Activated naive CD8-positive, alpha-beta T cell treated with anti-CD3 and anti-CD28 coated beads, Interleukin-2, amount 10 ng/mL, durations not matched to agents 7 days and 5 days (primary cell): Measurements from ENCODE around the gene FHIT. TPM values are rescaled to one million over a fixed set of nuclear protein-coding genes. Genes with fewer than 3 reads are reported as not detected.

Experiments used
- ATAC-seq: fragments of 150-1000 bp; cut with Tn5 transposase; one replicate; pipeline ENCODE4 v1.10.0; 2021; ENCODE audit warnings: low read depth, moderate library complexity
- POLR2A ChIA-PET: fragments of 350-600 bp; sonication (Branson Sonifier 250); formaldehyde crosslinking; loops from one replicate; lab custom pipeline; 2021; ENCODE audit warnings: antibody characterized with exemption; lab: Charles Lee
- DNase-seq: peaks from one replicate; pipeline ENCODE4 v3.0.0; 2021
- H3K27ac Mint-ChIP-seq: one replicate; pipeline ENCODE4 v1.8.0; 2022; ENCODE audit warnings: mild to moderate bottlenecking, mixed read lengths
- H3K27me3 Mint-ChIP-seq: one replicate; pipeline ENCODE4 v1.8.0; 2022; ENCODE audit warnings: mild to moderate bottlenecking, moderate library complexity, mixed read lengths
- H3K36me3 Mint-ChIP-seq: one replicate; pipeline ENCODE4 v1.8.0; 2021; ENCODE audit warnings: mild to moderate bottlenecking, mixed read lengths
- H3K4me1 Mint-ChIP-seq: one replicate; pipeline ENCODE4 v1.8.0; 2021; ENCODE audit warnings: mixed read lengths
- H3K4me3 Mint-ChIP-seq: one replicate; pipeline ENCODE4 v1.8.0; 2022; ENCODE audit warnings: mild to moderate bottlenecking, moderate library complexity, mixed read lengths
- H3K9me3 Mint-ChIP-seq: one replicate; pipeline ENCODE4 v1.8.0; 2021; ENCODE audit warnings: mixed read lengths
- total RNA-seq, 2 experiments: library from RNA; stranded (reverse); gene quantifications; one replicate each; pipeline ENCODE4 v1.2.3, GENCODE V29; 2021

Gene FHIT
- total RNA-seq, 2 experiments from 2014 or later, result 3.7 to 5.8 TPM

DNA sequence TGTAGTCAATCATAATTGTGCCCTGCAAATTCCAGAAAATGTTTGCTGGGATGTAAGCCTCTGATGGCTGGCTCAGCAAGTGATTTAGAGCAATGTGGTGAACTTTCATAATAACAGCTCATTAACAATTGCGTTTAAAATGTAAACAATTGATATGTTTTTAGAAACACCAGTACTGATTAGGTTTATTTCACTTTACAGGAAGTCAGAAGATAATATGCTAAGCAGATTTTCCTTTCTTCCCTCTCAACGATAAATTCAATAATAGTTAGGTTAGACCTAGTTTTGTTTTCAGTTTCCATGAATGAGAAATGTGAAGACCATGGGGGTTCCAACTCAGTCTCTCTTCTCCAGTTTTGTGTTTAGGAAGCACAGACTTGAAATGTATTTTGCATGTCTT is 71.0 kb downstream of the FHIT start:
- H3K36me3 Mint-ChIP-seq, result peaks cover 2% of the 10 kb centered on the region

DNA sequence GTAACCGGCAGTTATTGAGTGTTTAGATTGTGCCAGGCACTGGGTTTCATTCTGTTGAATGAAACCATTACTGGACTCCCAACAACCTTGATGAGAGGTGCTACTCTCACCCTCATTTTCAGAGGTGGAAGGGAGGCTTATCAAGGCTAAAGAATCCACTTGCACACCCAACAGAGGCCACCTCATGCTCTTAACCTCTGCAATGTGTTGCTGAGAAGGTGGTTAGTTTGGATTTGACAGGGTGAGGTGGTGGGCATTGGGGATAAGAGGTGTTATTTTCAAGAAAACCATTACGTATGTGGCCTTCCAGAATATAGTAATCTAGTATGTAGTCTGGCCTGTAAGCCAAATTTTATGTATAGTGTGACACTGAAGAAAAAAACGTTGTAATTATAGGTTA is 73.1 kb downstream of the FHIT start:
- H3K27me3 Mint-ChIP-seq, result no peaks in the 10 kb centered on the region
- peaks cover 7% of the 10 kb centered on the region for H3K4me1 Mint-ChIP-seq
- no peak for ATAC-seq

More for the DNA sequence above, 71.0 kb downstream of the FHIT start:
- Mint-ChIP-seq H3K27ac (no peak overlapping the region), H3K27me3 (no peaks in the 10 kb centered on the region), H3K4me1 (peaks cover 9% of the 10 kb centered on the region), H3K9me3 (no peaks in the 10 kb centered on the region), H3K4me3 (no peak overlapping the region)
- POLR2A ChIA-PET, result no interaction called here
- DNase-seq (no peak), ATAC-seq (no peak)

DNA sequence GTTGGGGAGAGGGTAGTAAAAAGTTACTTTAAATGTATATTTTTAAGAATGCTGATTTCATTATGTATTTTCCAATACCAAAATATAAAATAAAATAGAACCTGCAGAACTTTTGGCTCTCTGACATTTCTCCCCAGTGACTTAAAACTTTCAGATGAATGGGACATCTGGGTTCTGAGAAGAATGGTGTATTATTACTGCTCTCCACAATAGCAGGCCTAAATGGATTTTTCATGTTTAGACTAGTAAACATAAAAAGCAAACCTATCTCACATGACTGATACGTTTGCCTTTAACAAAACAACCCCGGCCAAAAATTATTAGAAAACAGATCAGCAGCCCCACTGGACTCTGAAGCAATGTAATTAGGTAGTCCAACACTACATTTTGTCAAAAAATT is 73.8 kb downstream of the FHIT start:
- H3K4me3 Mint-ChIP-seq, result no peak overlapping the region
- ATAC-seq (no peak), DNase-seq (no peak)
- peaks cover 8% of the 10 kb centered on the region for H3K4me1 Mint-ChIP-seq
- no peaks in the 10 kb centered on the region for H3K9me3 Mint-ChIP-seq
- H3K36me3 Mint-ChIP-seq, result peaks cover 2% of the 10 kb centered on the region
- POLR2A ChIA-PET, result no interaction called here
- H3K27me3 Mint-ChIP-seq, result no peaks in the 10 kb centered on the region
- H3K27ac Mint-ChIP-seq, result no peak overlapping the region

More for the DNA sequence above, 73.1 kb downstream of the FHIT start:
- POLR2A ChIA-PET, result no interaction called here
- H3K9me3 Mint-ChIP-seq, result no peaks in the 10 kb centered on the region
- peaks cover 2% of the 10 kb centered on the region for H3K36me3 Mint-ChIP-seq
- H3K4me3 Mint-ChIP-seq, result no peak overlapping the region
- DNase-seq, result no peak
- H3K27ac Mint-ChIP-seq, result no peak overlapping the region

DNA sequence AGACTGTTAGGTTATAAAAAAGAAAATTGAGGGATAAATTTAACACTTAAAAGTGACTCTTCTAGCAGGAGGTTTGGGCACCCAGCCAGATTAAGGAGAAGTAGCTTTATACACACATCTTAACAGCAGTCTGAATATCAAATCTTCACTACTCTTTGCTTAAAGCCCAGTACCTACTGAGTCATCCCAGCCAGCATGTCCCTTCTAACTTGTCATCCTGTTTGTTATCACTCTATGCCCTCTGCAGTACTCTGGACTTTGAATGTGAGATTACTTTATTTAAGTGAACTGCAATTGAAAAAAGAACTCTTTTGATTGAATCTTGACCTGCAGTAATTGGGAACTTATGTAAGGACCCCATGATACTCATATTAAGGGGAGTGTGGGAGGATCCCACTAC is 77.6 kb downstream of the FHIT start:
- DNase-seq (no peak), ATAC-seq (no peak)
- Mint-ChIP-seq H3K27me3 (no peaks in the 10 kb centered on the region), H3K9me3 (no peaks in the 10 kb centered on the region), H3K36me3 (peaks cover 2% of the 10 kb centered on the region), H3K4me1 (peaks cover 3% of the 10 kb centered on the region), H3K4me3 (no peak overlapping the region), H3K27ac (no peak overlapping the region)
- POLR2A ChIA-PET, result no interaction called here

DNA sequence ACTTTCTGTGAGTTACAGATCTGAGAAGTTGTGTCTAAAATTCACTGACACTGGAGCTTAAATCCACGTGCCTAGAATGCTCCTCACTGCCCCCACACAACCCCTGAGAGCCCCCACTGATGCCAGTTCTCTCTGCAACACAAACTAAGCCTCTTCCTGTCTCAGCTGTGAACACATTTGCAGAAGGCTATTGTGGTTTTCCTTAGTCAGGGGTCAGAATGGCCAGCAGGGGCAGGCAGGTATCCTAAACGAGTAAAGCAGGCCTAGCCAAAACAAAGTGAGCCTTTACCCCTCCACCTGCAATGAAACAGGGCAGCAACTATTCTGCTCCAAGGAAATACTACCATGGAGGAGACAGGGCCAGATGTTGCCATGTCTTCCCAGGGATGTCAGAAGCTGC is 78.6 kb downstream of the FHIT start:
- Mint-ChIP-seq H3K4me1 (peaks cover 3% of the 10 kb centered on the region), H3K4me3 (no peak overlapping the region), H3K9me3 (no peaks in the 10 kb centered on the region), H3K27ac (no peak overlapping the region), H3K27me3 (no peaks in the 10 kb centered on the region), H3K36me3 (peaks cover 2% of the 10 kb centered on the region)
- POLR2A ChIA-PET, result no interaction called here
- ATAC-seq (no peak), DNase-seq (no peak)

DNA sequence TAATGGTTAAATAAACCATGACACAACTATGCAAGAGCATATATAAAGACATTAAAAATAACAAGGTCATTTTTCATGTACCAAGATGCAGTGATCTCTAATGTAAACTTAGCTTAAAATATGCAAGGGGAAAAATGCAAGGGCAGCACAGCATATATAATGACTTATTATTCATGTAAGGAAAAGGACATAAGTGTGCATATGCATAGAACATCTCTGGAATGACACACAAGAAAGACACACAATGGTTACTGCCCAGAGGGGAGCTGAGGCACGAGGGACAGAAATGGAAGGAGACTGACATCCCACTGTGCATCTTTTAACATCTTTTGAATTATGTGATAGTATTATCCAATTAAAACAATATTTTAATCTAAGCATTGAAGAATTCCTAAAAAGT is 79.0 kb downstream of the FHIT start:
- H3K4me1 Mint-ChIP-seq, result peaks cover 3% of the 10 kb centered on the region
- H3K9me3 Mint-ChIP-seq, result no peaks in the 10 kb centered on the region
- no peaks in the 10 kb centered on the region for H3K27me3 Mint-ChIP-seq
- H3K4me3 Mint-ChIP-seq, result no peak overlapping the region
- POLR2A ChIA-PET, result no interaction called here
- no peak overlapping the region for H3K27ac Mint-ChIP-seq
- DNase-seq (no peak), ATAC-seq (no peak)
- peaks cover 4% of the 10 kb centered on the region for H3K36me3 Mint-ChIP-seq

DNA sequence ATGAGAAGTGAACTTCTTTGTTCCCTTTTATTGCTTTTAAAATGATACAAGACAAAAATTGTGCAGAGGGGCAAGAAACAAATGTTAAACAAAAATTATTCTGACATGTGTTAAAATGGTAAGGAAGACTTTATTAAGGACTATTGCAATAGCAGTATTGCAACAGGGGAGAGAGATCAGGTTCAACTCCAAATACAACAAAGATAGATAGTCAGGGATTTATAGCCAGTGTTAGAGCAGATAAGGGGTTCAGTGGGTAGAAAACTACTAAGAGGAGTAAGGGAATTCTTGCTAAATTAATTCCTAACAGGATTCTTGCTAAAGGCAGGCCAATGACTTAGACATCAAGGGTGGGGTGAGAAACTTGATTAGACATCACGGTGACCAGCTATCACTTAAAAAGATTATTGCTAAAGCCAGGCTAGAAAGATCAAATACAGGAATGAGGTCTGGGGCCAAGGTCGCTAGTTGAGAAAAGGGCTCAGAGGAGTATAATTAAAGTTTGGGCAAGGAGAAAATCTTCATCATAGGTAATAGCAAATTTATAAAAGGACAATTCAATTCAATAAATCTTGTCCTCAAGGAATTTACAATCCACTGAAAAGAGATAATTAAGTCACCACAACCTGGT is 81.5 kb downstream of the FHIT start:
- POLR2A ChIA-PET, result no interaction called here

DNA sequence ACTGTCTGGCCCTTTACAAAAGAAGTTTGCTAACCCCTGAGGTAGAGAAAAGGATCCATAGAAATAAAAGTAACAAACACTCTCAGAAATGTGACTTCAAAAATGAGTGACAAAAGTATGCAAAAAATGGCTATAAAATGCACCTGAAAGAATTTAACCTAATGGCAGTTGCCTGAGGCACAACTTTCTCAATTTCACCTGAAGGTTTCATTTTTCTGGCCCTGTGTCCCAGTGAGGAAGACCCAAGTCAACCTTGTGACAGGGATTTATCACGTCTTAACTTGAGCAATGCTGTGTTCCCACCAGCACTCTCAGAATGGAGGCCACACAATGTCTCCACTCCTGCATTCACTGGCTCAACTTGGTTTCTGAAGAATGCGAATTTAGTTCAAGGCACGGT is 83.0 kb downstream of the FHIT start:
- Mint-ChIP-seq H3K27me3 (no peaks in the 10 kb centered on the region), H3K4me3 (no peak overlapping the region), H3K36me3 (peaks cover 6% of the 10 kb centered on the region), H3K27ac (no peak overlapping the region), H3K9me3 (peaks cover 2% of the 10 kb centered on the region), H3K4me1 (peaks cover 3% of the 10 kb centered on the region)
- no peak for ATAC-seq
- DNase-seq, result no peak
- POLR2A ChIA-PET, result no interaction called here

More for the DNA sequence above, 81.5 kb downstream of the FHIT start:
- H3K9me3 Mint-ChIP-seq, result peaks cover 2% of the 10 kb centered on the region
- no peak for DNase-seq
- no peaks in the 10 kb centered on the region for H3K27me3 Mint-ChIP-seq
- no peak for ATAC-seq
- H3K36me3 Mint-ChIP-seq, result peaks cover 6% of the 10 kb centered on the region
- no peak overlapping the region for H3K4me3 Mint-ChIP-seq
- peaks cover 3% of the 10 kb centered on the region for H3K4me1 Mint-ChIP-seq
- no peak overlapping the region for H3K27ac Mint-ChIP-seq

DNA sequence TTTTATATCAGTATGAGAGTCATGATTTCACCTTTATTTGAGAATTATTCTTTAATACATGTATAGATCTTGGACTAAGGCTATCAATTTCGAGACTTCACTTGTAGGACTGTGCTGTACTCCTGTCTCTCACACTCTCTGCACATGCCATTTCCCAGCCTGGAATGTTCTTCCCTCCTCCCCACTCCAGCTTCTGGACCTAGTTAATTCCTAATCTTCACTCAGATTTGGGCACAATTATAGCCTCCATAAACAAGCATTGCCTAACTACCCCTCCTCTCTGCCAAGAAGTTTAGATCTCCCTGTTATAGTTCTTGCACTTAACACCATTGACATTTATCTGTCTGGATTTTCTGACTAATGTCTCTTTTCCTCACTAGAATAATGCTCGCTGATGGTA is 88.3 kb downstream of the FHIT start:
- H3K4me3 Mint-ChIP-seq, result no peak overlapping the region
- no peak for ATAC-seq
- H3K9me3 Mint-ChIP-seq, result peaks cover 2% of the 10 kb centered on the region
- no peaks in the 10 kb centered on the region for H3K27me3 Mint-ChIP-seq
- no peaks in the 10 kb centered on the region for H3K4me1 Mint-ChIP-seq
- H3K27ac Mint-ChIP-seq, result no peak overlapping the region
- POLR2A ChIA-PET, result no interaction called here
- DNase-seq, result no peak
- peaks cover 6% of the 10 kb centered on the region for H3K36me3 Mint-ChIP-seq

DNA sequence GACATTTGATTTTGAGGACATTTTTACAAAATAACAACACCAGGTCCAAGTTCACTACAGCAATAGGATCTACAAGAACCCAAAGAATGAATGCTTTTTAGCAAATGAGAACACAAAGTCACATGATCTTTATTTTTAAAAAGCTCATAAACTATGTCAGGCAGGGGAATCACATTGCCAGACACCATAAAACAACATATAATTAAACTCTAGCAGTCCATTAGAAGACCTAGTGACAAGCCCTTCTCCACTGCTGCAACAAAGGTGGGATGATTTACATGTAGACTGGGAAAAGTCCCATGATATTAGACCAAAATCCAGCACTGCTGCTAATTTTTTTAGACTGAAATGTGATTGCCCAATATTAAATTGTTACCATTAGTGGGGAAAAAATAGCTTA is 92.6 kb downstream of the FHIT start:
- H3K9me3 Mint-ChIP-seq, result no peaks in the 10 kb centered on the region
- POLR2A ChIA-PET, result no interaction called here
- H3K4me1 Mint-ChIP-seq, result no peaks in the 10 kb centered on the region
- no peak overlapping the region for H3K27ac Mint-ChIP-seq
- H3K27me3 Mint-ChIP-seq, result no peaks in the 10 kb centered on the region
- DNase-seq (no peak), ATAC-seq (no peak)
- H3K4me3 Mint-ChIP-seq, result no peak overlapping the region
- H3K36me3 Mint-ChIP-seq, result no peaks in the 10 kb centered on the region

DNA sequence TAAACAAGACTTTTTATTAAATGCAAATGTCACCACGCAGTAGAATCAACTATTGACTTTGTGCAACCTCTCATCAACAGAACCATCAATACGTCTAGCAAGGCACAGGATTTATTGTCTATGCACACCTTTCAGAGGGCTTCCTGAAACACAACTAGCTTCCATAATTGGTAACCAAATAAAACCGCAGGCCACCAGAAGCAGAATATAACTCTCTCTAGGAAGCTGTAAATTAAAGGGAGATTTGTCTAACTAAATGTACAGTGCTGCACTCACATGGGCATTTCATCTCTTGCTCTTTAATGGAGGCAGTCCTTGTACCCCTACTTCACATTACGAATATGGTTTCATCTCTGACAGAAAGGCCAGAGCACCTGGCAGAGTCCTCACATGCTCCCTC is 93.0 kb downstream of the FHIT start:
- POLR2A ChIA-PET, result no interaction called here
- H3K4me1 Mint-ChIP-seq, result no peaks in the 10 kb centered on the region
- H3K36me3 Mint-ChIP-seq, result no peaks in the 10 kb centered on the region
- DNase-seq, result no peak
- no peak overlapping the region for H3K4me3 Mint-ChIP-seq
- no peak overlapping the region for H3K27ac Mint-ChIP-seq
- no peak for ATAC-seq
- no peaks in the 10 kb centered on the region for H3K9me3 Mint-ChIP-seq
- H3K27me3 Mint-ChIP-seq, result no peaks in the 10 kb centered on the region

DNA sequence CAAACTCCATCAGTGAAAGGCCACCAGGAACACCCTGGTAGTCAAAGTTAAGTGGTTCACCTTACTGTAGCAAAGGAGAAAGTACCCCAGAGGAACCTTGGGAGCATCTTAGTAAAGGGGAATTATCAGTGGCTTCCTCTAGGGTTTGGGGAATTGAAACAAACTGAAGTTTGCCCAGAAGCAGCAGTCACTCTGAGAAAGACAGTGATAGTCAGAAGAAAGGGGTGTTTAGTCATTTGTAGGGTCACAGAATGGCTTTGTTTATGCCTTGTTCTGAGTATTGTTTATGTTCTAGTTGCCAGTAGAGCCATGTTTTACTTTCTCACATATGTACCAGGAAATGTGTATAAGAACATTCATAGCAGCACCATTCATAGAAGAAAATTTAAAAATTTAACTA is 93.8 kb downstream of the FHIT start:
- DNase-seq, result no peak
- no peak overlapping the region for H3K4me3 Mint-ChIP-seq
- H3K4me1 Mint-ChIP-seq, result no peaks in the 10 kb centered on the region
- POLR2A ChIA-PET, result no interaction called here
- no peaks in the 10 kb centered on the region for H3K36me3 Mint-ChIP-seq
- H3K27me3 Mint-ChIP-seq, result no peaks in the 10 kb centered on the region
- no peak overlapping the region for H3K27ac Mint-ChIP-seq
- no peaks in the 10 kb centered on the region for H3K9me3 Mint-ChIP-seq
- ATAC-seq, result no peak

DNA sequence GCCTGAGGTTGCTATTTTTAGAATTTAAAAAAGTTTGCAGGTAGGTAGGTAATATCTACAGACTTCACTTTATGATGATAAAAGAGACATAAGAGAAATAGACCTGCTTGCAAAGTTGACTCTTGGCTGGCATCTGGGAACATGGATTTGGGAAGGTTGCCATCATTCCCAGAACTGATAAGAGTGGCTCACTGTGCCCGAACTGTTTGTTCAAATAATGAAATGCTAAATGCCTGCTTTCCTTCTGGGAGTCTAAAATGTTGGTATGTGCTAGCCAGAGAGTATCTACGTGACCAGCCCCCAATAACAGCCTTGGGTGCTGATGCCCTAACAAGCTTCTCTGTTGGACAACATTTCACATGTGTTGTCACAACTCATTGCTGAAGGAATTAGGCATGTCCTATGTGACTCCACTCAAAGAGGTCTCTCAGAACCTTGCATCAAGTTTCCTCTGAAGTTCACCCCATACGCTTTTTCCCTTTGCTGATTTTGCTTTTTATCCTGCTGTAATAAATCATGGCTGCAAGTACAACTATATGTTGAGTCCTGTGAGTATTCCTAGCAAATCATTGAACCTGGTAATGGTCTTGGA is 95.5 kb downstream of the FHIT start:
- H3K27me3 Mint-ChIP-seq, result no peaks in the 10 kb centered on the region
- H3K36me3 Mint-ChIP-seq, result no peaks in the 10 kb centered on the region
- DNase-seq (no peak), ATAC-seq (no peak)
- H3K27ac Mint-ChIP-seq, result no peak overlapping the region
- peaks cover 1% of the 10 kb centered on the region for H3K9me3 Mint-ChIP-seq
- H3K4me3 Mint-ChIP-seq, result no peak overlapping the region
- H3K4me1 Mint-ChIP-seq, result no peaks in the 10 kb centered on the region
- POLR2A ChIA-PET, result no interaction called here

DNA sequence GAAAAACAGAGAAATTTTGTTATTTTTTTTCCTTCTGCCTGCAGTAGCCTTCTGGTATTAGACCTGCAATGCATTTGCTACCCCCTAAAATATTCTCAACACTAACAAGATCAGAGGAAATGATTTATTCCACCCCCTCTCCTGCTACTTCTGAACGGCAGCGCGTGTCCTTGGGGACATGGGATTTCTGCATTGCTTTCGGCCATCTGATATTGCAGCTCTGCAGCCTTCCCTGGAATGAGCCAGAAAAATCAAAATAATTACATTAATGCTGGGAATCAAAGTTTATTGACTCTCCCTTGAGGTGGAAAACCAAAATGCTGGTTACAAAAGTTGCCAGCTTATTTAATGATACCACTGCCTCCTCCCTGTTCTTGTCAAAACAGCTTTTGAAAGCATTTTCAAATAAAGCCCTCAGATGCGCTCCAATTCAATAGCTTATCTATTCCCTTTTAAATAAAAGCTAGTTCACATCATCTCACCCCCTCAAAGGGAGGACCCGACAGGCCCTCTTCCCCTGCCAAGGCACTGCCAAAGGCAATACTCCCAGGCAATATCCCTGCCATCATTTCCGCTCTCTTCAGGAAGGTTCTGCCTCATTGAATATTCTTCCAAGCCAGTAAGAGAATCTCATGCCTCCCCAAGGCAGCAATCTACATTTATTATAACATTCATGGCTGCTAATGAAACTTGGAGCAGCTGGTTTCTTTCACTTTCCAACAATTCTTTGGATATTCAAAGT is 96.6 kb downstream of the FHIT start:
- POLR2A ChIA-PET, result no interaction called here
- ATAC-seq (no peak), DNase-seq (no peak)
- H3K4me1 Mint-ChIP-seq, result no peaks in the 10 kb centered on the region
- H3K9me3 Mint-ChIP-seq, result peaks cover 1% of the 10 kb centered on the region
- H3K4me3 Mint-ChIP-seq, result no peak overlapping the region
- no peaks in the 10 kb centered on the region for H3K36me3 Mint-ChIP-seq
- no peak overlapping the region for H3K27ac Mint-ChIP-seq
- H3K27me3 Mint-ChIP-seq, result no peaks in the 10 kb centered on the region
